ENCODE results near the gene CAPN15.
"Not testable (repeated sequence)": the region's sequence is repeated elsewhere in the genome, so short reads cannot be mapped to it uniquely, and the experiment has no call there.

Gene CAPN15

DNA sequence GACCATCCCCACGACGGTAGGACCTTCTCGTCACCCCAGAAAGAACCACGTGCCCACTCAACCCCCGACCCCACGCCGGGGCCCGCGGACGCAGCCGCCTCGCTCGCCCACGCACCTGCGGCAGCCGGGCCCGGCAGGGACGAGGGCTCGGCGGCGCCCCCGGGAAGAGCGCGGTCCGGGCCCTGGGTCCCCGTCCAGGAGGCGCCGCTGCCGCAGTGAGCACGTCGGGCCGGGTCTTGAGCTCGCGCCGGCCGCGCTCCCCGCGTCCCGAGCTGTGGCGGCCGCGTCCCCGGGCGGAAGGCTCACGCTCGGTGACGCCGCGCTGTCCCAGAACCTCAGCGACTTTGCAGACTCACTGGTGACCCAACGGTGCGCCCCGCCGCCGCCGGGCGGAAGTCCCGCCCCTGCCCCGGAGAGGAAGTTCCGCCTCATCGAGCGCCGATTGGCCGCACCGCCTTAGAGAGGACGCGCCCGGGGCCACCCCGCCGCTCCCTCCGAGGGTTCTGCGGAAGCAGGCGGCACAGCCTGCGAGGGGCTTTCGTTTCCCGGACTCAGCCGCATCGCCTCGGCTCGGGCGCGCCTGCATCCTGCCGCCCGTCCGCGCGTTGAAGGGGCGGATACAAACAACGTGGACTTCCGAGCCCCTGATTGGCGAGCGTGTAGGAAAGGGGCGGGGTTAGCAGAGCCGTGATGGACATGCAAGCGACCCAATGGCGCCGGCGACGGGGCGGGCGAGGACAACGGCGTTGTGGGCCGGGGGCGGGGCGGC lies 61.6 kb downstream of the CAPN15 start:
- DNase-seq, result peak; percentile 92 to 100 (median 98)

- peak; percentile 94 to 100 (median 99) for DNase-seq
These were observed 62.2 kb downstream of the CAPN15 start, which contains the start of gene RAB40C for GRCh38 chr16:589658-590187. RAB40C (plus strand) TSS chr16:590066; CDS start chr16:590292, 226 bp downstream.

DNA sequence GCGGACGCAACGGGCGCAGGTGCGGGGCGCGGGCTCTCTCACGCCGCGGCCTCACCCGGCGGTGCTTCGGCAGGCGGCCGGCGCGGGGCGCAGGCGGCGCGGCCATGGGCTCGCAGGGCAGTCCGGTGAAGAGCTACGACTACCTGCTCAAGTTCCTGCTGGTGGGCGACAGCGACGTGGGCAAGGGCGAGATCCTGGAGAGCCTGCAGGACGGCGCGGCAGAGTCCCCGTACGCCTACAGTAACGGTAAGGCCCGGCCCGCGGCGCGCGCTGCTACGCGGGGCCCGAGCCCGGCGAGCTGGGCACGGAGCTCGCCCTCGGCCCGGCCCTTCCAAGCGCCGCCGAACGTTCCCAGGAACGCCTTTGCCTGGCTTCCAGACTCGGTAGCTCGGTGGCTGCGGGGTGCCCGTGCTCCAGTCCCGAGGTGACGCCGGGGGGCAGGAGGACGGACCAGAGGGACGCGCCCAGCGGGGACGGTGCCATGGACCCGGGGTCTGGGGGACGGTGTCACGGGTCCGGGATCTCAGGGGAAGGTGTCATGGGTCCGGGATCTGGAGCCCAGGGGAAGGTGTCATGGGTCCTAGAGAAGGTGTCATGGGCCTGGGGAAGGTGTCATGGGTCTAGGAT lies 62.8 kb downstream of the CAPN15 start:
- DNase-seq, result peak in 2 of 56 donors; percentile 34 to 45

- no peak for DNase-seq
These were observed 63.3 kb downstream of the CAPN15 start for GRCh38 chr16:590815-591200.

DNA sequence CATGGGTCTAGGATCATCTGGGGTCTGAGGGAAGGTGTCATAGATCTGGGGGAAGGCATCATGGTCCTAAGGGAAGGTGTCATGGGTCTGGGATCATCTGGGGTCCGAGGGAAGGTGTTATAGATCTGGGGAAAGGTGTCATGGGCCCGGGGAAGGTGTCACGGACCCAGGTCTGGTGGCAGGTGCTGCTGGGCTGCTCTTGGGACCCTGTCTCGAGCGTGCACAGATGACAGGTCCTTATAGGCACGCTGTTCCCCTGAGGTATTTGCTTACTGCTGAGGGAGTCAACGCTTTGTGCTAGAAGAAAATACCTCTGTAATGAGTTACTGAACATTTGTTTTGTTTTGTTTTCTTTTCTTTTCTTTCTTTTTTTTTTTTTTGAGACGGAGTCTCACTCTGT lies 63.7 kb downstream of the CAPN15 start:
- DNase-seq, result no peak

- no peak for DNase-seq
These were observed 64.5 kb downstream of the CAPN15 start for GRCh38 chr16:591892-592517.

GRCh38 chr16:592518-593306 lies 65.2 kb downstream of the CAPN15 start:
- DNase-seq, result peak in 45 of 56 donors; percentile 27 to 83 (median 54)

DNA sequence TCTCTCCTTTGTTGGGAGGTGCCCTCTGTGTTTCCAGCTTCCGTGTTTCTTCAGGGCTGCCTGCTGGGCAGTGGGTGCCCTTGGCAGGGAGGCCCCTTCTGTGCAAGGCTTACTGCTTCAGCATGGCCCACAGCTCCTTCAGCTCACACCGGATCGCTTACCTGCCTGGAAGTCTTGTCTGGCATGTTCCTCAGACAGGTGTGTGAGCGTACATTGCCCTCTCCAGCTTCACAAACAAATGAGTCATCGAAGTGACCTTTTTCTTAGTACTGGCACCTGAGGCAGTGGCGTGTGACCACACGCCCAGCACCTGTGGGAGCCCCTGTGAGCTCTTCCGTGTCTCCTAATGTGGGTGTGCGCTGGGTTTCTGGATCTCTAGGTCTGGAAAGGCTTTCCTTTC lies 65.9 kb downstream of the CAPN15 start:
- DNase-seq, result peak in 1 of 56 donors; percentile 15

DNA sequence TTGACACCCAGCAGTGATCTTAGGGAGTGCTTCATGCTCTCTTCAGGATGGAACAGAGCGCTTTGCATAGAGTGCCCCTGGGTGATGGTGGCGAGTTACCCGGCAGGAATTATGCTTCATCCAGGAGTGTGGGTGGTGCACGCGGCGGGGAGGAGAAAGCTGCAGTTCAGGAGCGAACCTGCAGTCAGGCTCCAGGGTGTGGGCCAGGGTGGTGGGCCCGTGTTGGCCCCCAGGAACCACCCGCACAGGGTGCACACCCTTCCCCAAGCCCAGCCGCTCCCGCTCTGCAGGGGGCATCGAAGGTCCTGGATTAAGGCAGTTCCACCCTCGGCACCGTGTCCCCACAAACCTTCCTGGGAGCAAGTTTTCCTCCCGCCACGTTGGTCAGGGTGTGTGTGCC lies 66.3 kb downstream of the CAPN15 start:
- peak in 4 of 56 donors; percentile 7 to 28 (median 14) for DNase-seq

GRCh38 chr16:595094-595528 lies 67.6 kb downstream of the CAPN15 start:
- DNase-seq, result peak in 24 of 56 donors; percentile 11 to 70 (median 27)

- DNase-seq, result peak in 1 of 56 donors; percentile 6
These were observed 68.6 kb downstream of the CAPN15 start for GRCh38 chr16:595942-596735.

- DNase-seq, result no peak
These were observed 69.2 kb downstream of the CAPN15 start for GRCh38 chr16:596736-597060.

DNA sequence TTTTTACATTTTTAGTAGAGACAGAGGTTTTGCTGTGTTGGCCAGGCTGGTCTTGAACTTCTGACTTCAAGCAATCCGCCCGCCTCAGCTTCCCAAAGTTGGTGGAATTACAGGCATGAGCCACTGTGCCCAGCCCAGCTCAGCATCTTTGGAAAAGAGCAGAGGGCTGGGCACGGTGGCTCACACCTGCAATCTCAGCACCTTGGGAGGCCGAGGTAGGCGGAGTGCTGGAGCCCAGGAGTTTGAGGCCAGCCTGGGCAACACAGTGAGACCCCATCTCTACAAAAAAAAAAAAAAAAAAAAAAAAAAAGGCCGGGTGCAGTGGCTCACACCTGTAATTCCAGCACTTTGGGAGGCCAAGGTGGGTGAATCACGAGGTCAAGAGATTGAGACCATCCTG lies 70.1 kb downstream of the CAPN15 start:
- DNase-seq, result not testable (repeated sequence)

DNA sequence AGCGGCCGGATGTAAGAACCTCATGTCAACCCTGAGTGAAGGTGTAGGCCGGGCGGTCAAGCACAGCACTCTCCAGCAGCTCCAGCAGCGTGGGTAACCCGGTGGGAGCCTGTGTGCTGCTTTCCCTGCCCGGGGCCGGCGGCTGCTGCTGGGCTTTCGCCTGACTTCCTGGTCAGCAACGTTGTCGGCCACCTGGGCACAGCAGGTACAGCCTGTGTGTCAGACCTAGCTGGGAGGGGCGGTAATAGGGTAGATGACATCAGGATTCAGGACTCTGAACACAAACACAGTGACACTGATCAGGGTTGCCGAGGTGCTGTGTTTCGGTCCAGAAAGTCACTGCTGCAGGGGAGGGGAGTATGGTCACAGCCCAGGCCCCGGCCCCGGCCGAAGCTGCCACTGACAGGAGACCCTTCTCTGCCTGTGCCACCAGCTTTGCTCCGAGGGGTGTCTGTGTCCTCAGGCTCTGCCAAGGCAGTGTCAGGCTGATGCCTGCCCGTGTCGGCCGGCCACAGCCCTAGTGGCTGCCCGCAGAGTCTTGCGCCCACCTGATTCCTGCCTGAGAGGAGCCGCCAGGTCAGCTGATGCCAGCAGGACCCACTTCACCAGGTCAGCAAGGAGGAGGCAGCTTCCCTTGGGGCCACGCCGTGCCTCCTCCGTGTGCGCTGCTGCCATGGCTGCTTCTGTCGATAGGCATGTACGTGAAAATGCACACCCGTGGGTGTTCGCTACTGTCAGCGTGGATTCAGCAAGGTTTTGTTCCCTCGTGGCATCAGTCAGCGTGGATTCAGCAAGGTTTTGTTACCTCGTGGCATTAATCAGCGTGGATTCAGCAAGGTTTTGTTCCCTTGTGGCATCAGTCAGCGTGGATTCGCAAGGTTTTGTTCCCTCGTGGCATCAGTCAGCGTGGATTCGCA lies 71.6 kb downstream of the CAPN15 start:
- DNase-seq, result no peak

GRCh38 chr16:600781-601180 lies 73.3 kb downstream of the CAPN15 start:
- DNase-seq, result no peak

- DNase-seq, result no peak
These were observed 76.4 kb downstream of the CAPN15 start for GRCh38 chr16:603933-604332.

All from nucleus accumbens (tissue), 56 donors.